A549 (cell line): ENCODE data around the gene UBE2B.

ENCODE experiments used
- CHD4 ChIP-seq: fragments of 200-600 bp; sonication (generic); IDR thresholded peaks from 2 replicates; pipeline ENCODE4 v1.6.1; 2016; ENCODE audit warnings: antibody characterized with exemption, mild to moderate bottlenecking, borderline replicate concordance
- JUN ChIP-seq, 2 experiments: fragments of >200 bp; sonication (Bioruptor Twin); formaldehyde crosslinking; IDR thresholded peaks; 2 replicates in 1 of 2; 3 replicates in 1 of 2; pipeline ENCODE4 v1.6.1; 2016 to 2017
- KDM1A ChIP-seq: fragments of 200-600 bp; sonication (generic); IDR thresholded peaks from 2 replicates; pipeline ENCODE4 v1.6.1; 2016; ENCODE audit warnings: low read depth, mild to moderate bottlenecking
- MAFK ChIP-seq: fragments of 450-650 bp; IDR thresholded peaks from 2 replicates; pipeline ENCODE4 v1.6.1; 2014; ENCODE audit not compliant: partially characterized antibody
- NFE2L2 ChIP-seq: fragments of 150-350 bp; conservative IDR thresholded peaks from 2 replicates; pipeline ENCODE4 v1.6.1; 2014; ENCODE audit warnings: low read length
- POLR2A ChIP-seq: IDR thresholded peaks from 2 replicates; pipeline ENCODE4 v1.6.1; 2012; ENCODE audit warnings: mild to moderate bottlenecking, low read length
- TF ChIP-seq, protein P1 (sequence below): IDR thresholded peaks from 2 replicates; pipeline ENCODE4 v1.6.1; 2012

DNA sequence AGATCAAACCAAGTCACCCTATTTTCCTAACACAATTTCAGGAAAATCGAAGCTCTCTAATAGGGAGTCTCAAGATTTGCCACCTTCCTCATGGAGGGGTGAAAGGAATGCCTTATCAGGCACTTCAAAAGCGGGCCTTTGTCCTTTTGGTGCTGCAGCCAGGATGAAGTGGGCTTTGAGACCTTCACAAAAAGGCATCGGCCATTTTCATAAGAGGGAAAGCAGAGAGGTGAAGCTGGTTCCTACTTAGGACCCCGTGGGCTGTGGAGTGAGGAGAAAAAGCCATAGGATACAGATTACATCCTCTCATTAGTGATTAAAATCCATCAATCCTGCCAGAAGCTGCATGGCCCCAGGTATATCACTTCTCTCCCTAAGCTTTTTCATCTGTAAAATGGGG is 39.5 kb downstream of the UBE2B start:
- no peak for TF ChIP-seq CHD4
- TF ChIP-seq, protein P1, sequence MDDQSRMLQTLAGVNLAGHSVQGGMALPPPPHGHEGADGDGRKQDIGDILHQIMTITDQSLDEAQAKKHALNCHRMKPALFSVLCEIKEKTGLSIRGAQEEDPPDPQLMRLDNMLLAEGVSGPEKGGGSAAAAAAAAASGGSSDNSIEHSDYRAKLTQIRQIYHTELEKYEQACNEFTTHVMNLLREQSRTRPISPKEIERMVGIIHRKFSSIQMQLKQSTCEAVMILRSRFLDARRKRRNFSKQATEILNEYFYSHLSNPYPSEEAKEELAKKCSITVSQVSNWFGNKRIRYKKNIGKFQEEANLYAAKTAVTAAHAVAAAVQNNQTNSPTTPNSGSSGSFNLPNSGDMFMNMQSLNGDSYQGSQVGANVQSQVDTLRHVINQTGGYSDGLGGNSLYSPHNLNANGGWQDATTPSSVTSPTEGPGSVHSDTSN = no peak
- TF ChIP-seq MAFK = no peak
- TF ChIP-seq POLR2A = no peak
- no peak for TF ChIP-seq KDM1A
- TF ChIP-seq JUN (IDR thresholded peaks at IDR 0.05) = no peak
- TF ChIP-seq NFE2L2 = no peak
